BLaER1 (cell line): ENCODE results near the gene KAZN.
"Not testable (repeated sequence)": the region's sequence is repeated elsewhere in the genome, so short reads cannot be mapped to it uniquely, and the experiment has no call there.

Experiments used
- H3K27ac ChIP-seq: shearing (Covaris generic); formaldehyde crosslinking; 2 replicates; pipeline ENCODE4 v1.8.1; 2022
- H3K27me3 ChIP-seq: shearing (Covaris generic); formaldehyde crosslinking; 2 replicates; pipeline ENCODE4 v1.8.1; 2022
- H3K36me3 ChIP-seq: shearing (Covaris generic); formaldehyde crosslinking; 2 replicates; pipeline ENCODE4 v1.8.1; 2022
- H3K4me1 ChIP-seq: shearing (Covaris generic); formaldehyde crosslinking; 2 replicates; pipeline ENCODE4 v1.8.1; 2022
- H3K4me2 ChIP-seq: shearing (Covaris generic); formaldehyde crosslinking; 2 replicates; pipeline ENCODE4 v1.8.1; 2022
- H3K4me3 ChIP-seq: shearing (Covaris generic); formaldehyde crosslinking; 2 replicates; pipeline ENCODE4 v1.8.1; 2022
- H3K9ac ChIP-seq: shearing (Covaris generic); formaldehyde crosslinking; 2 replicates; pipeline ENCODE4 v1.8.1; 2022
- H3K9me3 ChIP-seq: shearing (Covaris generic); formaldehyde crosslinking; 2 replicates; pipeline ENCODE4 v1.8.1; 2022
- H4K20me1 ChIP-seq: shearing (Covaris generic); formaldehyde crosslinking; 2 replicates; pipeline ENCODE4 v1.8.1; 2022
- Cebpa-rat ChIP-seq: shearing (Covaris generic); IDR thresholded peaks from 2 replicates; pipeline ENCODE4 v1.8.1; 2022

The KAZN gene

GRCh38 chr1:15134285-15134684 lies 535.8 kb downstream of the KAZN start:
- H3K27ac ChIP-seq = no peak overlapping the region
- no peak overlapping the region for H3K9ac ChIP-seq
- TF ChIP-seq Cebpa-rat = no peak
- H3K4me2 ChIP-seq = no peak overlapping the region
- H4K20me1 ChIP-seq = no peaks in the 10 kb centered on the region
- H3K27me3 ChIP-seq = no peaks in the 10 kb centered on the region
- H3K4me3 ChIP-seq = no peak overlapping the region
- H3K36me3 ChIP-seq = no peaks in the 10 kb centered on the region
- H3K9me3 ChIP-seq = peaks cover 9% of the 10 kb centered on the region
- H3K4me1 ChIP-seq = peaks cover 2% of the 10 kb centered on the region

GRCh38 chr1:15135604-15136003 lies 537.1 kb downstream of the KAZN start:
- H3K4me2 ChIP-seq, H4K20me1 ChIP-seq, H3K27me3 ChIP-seq, H3K36me3 ChIP-seq, H3K27ac ChIP-seq, H3K9ac ChIP-seq, H3K4me3 ChIP-seq, H3K4me1 ChIP-seq, H3K9me3 ChIP-seq: not testable (repeated sequence)

DNA sequence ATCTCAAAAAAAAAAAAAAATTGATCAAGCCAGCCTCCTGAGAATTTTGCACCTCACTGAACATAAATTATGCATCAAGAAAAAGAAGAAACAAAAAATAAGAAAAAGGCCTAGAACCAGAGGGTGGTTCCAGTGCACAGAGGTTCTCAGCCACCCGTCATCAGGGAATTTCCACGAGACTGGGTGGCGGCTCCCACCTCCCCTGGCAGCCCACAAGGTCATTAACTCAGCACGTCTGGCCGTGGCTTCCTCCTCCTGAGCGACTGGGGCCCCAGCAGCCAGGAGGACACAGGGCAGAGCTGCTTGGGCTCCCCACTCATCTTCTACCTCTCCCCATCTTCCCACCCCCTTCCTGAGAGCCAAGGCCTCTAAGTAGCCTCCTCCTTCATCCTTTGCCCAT lies 539.3 kb downstream of the KAZN start:
- H3K4me3 ChIP-seq = no peak overlapping the region
- peaks cover 18% of the 10 kb centered on the region for H3K4me1 ChIP-seq
- TF ChIP-seq Cebpa-rat = no peak
- H3K9ac ChIP-seq = no peak overlapping the region
- no peak overlapping the region for H3K4me2 ChIP-seq
- H3K36me3 ChIP-seq = no peaks in the 10 kb centered on the region
- H3K27ac ChIP-seq = no peak overlapping the region
- H4K20me1 ChIP-seq = no peaks in the 10 kb centered on the region
- no peaks in the 10 kb centered on the region for H3K9me3 ChIP-seq
- H3K27me3 ChIP-seq = no peaks in the 10 kb centered on the region

DNA sequence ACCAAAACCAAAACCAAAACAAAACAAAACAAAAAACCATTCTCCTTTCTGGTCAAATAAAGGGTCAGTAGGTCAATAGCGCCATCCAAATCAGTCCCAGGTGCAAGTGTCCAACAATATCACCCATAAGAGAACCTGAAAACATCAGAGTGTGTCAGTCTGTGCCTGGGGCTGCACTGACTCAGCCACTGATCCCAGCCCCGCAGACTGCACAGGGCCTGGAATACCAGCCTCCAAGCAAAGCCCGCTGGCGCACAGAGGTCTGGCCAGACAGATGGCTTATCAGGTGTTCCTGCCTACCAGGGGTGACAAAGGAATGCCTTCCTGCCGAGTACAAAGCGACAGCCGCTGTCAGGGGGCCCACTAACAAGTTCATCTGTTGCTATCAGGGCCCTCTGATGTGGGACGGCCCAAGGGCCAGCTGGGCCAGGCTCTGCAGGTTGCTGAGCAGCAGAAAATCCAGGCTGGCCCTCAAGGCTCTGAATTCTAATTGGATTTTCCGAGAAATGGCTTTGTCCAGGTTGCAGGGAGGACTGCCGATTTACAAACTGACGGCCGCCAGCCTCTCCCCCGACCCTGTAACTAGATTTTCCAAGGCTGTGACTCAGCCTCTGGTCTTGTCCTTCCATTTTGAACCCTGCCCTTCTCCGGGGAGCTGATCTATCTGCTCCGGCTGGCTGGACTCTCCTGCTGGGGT lies 541.3 kb downstream of the KAZN start:
- Histone ChIP-seq H3K4me1 (peaks cover 18% of the 10 kb centered on the region), H3K9me3 (no peaks in the 10 kb centered on the region), H3K27ac (no peak overlapping the region), H3K4me2 (no peak overlapping the region), H3K4me3 (no peak overlapping the region), H3K9ac (no peak overlapping the region), H3K36me3 (no peaks in the 10 kb centered on the region), H3K27me3 (no peaks in the 10 kb centered on the region), H4K20me1 (no peaks in the 10 kb centered on the region)
- TF ChIP-seq Cebpa-rat = no peak

- Histone ChIP-seq H3K27ac (peak overlapping the region; percentile 24; the same call in 1 of the 2 replicates), H3K36me3 (no peaks in the 10 kb centered on the region), H3K4me3 (no peak overlapping the region), H3K9ac (no peak overlapping the region), H3K4me2 (peak overlapping the region; percentile 59), H3K9me3 (no peaks in the 10 kb centered on the region), H3K4me1 (peaks cover 18% of the 10 kb centered on the region), H4K20me1 (no peaks in the 10 kb centered on the region), H3K27me3 (no peaks in the 10 kb centered on the region)
- no peak for TF ChIP-seq Cebpa-rat
These were observed 543.6 kb downstream of the KAZN start for GRCh38 chr1:15141935-15142539.

DNA sequence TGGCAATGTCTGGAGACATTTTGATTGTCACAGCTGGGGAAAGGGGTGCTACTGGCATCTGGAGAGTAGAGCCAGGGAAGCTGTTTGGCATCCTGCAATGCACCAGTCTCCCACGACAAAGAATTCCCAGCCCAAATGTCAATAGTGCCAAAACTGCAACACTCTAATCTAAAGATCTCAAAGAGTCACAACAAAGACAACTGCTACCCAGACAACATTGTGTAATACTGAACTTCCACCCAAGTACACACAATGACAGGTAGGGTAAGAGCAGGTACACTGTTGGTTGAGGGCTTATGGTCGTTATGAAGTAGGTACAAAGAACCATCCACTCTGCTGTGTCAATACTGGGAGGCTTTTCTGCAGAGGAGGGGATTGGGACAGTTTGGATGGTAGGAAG lies 546.8 kb downstream of the KAZN start:
- Histone ChIP-seq H3K27me3 (peaks cover 1% of the 10 kb centered on the region; the same call in 1 of the 2 replicates), H3K9me3 (no peaks in the 10 kb centered on the region), H4K20me1 (no peaks in the 10 kb centered on the region), H3K27ac (no peak overlapping the region), H3K4me3 (no peak overlapping the region), H3K4me2 (no peak overlapping the region), H3K4me1 (peaks cover 18% of the 10 kb centered on the region), H3K36me3 (no peaks in the 10 kb centered on the region), H3K9ac (no peak overlapping the region)
- TF ChIP-seq Cebpa-rat = no peak

- Histone ChIP-seq H3K9ac (no peak overlapping the region), H4K20me1 (no peaks in the 10 kb centered on the region), H3K4me2 (no peak overlapping the region), H3K9me3 (no peaks in the 10 kb centered on the region), H3K27ac (no peak overlapping the region), H3K4me1 (peaks cover 16% of the 10 kb centered on the region), H3K36me3 (no peaks in the 10 kb centered on the region), H3K4me3 (no peak overlapping the region), H3K27me3 (peaks cover 10% of the 10 kb centered on the region)
- no peak for TF ChIP-seq Cebpa-rat
These were observed 547.7 kb downstream of the KAZN start for GRCh38 chr1:15146142-15146680.

GRCh38 chr1:15146971-15147376 lies 548.5 kb downstream of the KAZN start:
- Histone ChIP-seq H3K27me3 (peaks cover 18% of the 10 kb centered on the region), H3K4me2 (no peak overlapping the region)

DNA sequence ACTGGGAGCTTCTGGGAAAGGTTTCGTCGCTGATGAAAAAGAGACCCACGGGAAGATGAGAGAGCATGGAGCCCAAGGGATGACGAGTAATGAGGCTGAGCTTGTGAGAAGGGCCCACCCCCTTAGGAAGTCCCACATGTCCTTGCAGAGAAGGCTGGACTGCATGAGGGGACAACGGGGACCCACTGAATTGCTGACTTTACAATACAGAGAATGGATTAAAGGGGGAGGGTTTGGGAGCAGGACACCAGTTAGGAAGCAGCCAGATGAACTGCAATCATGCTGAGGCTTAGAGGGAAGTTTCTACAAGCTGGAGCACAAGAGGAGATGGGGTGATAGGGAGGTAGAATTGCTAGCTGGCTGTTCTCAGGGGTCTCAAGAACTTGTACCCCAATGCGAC lies 549.5 kb downstream of the KAZN start:
- H3K4me2 ChIP-seq = no peak overlapping the region
- H3K9ac ChIP-seq = no peak overlapping the region
- H3K9me3 ChIP-seq = no peaks in the 10 kb centered on the region
- no peak overlapping the region for H3K27ac ChIP-seq
- no peaks in the 10 kb centered on the region for H3K36me3 ChIP-seq
- H4K20me1 ChIP-seq = peaks cover 6% of the 10 kb centered on the region
- no peak for TF ChIP-seq Cebpa-rat
- peaks cover 28% of the 10 kb centered on the region for H3K27me3 ChIP-seq
- H3K4me1 ChIP-seq = peaks cover 8% of the 10 kb centered on the region
- H3K4me3 ChIP-seq = no peak overlapping the region

More at GRCh38 chr1:15146971-15147376, 548.5 kb downstream of the KAZN start:
- Histone ChIP-seq H3K27ac (no peak overlapping the region), H3K4me3 (no peak overlapping the region), H3K4me1 (peaks cover 8% of the 10 kb centered on the region), H3K9ac (no peak overlapping the region), H3K9me3 (no peaks in the 10 kb centered on the region), H4K20me1 (no peaks in the 10 kb centered on the region), H3K36me3 (no peaks in the 10 kb centered on the region)
- TF ChIP-seq Cebpa-rat = no peak

DNA sequence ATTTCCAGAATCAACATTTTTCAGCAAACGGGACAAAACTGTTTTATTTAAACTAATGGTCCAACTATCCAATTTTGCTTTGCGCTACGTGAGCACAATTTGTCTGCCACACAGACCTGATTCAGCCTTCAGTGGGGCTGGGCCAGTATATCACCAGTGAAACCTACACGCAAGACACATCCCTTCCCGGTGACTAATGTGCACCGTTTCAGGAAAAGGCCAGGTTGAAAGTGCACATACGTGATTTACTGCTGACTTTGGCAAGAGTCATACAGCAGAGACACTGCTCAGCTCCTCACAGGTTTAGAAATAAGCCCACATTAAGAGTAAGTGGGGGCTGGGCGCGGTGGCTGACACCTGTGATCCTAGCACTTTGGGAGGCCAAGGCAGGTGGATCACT lies 550.0 kb downstream of the KAZN start:
- Histone ChIP-seq H3K4me1 (peaks cover 11% of the 10 kb centered on the region), H3K36me3 (no peaks in the 10 kb centered on the region), H3K9ac (no peak overlapping the region), H3K27ac (no peak overlapping the region), H3K9me3 (no peaks in the 10 kb centered on the region), H3K27me3 (peaks cover 33% of the 10 kb centered on the region), H3K4me3 (no peak overlapping the region), H4K20me1 (peaks cover 7% of the 10 kb centered on the region), H3K4me2 (no peak overlapping the region)
- no peak for TF ChIP-seq Cebpa-rat
